Measurements from ENCODE around the gene IGFBP3.

DNA sequence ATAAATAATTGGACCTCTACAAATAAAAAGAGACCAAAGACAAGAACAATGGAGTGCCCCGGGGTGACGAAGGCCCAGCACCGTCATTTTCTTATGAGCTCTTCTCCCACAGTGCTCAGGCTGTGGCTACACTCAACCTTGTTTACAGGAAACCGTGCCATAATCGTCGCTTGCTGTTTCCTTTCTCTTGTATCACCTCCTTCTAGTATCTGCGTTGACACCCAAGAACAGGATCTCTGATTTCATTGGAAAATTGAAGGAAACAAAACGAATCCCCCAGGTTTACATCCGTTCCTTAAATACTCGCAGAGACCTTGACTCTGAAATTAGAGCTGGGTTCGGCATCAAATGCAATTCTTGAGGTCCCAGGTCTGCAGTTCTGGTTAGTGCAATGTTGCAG lies 1.7 kb upstream of the IGFBP3 start:
- no peak for TF ChIP-seq ZBTB21 (CRISPR knock-in tag; IDR thresholded peaks at IDR 0.05)
- TF ChIP-seq ZNF354B (CRISPR knock-in tag; IDR thresholded peaks at IDR 0.05) = no peak
- no peak for TF ChIP-seq NR3C1 (CRISPR knock-in tag; IDR thresholded peaks at IDR 0.05)
- no peak for TF ChIP-seq MTA3 (CRISPR knock-in tag; IDR thresholded peaks at IDR 0.05)
- TF ChIP-seq KLF6 (CRISPR knock-in tag; IDR thresholded peaks at IDR 0.05) = no peak
- TF ChIP-seq CHD2 (IDR thresholded peaks at IDR 0.05; ENCODE audit: low read depth, low read length) = no peak
- TF ChIP-seq, protein P1, sequence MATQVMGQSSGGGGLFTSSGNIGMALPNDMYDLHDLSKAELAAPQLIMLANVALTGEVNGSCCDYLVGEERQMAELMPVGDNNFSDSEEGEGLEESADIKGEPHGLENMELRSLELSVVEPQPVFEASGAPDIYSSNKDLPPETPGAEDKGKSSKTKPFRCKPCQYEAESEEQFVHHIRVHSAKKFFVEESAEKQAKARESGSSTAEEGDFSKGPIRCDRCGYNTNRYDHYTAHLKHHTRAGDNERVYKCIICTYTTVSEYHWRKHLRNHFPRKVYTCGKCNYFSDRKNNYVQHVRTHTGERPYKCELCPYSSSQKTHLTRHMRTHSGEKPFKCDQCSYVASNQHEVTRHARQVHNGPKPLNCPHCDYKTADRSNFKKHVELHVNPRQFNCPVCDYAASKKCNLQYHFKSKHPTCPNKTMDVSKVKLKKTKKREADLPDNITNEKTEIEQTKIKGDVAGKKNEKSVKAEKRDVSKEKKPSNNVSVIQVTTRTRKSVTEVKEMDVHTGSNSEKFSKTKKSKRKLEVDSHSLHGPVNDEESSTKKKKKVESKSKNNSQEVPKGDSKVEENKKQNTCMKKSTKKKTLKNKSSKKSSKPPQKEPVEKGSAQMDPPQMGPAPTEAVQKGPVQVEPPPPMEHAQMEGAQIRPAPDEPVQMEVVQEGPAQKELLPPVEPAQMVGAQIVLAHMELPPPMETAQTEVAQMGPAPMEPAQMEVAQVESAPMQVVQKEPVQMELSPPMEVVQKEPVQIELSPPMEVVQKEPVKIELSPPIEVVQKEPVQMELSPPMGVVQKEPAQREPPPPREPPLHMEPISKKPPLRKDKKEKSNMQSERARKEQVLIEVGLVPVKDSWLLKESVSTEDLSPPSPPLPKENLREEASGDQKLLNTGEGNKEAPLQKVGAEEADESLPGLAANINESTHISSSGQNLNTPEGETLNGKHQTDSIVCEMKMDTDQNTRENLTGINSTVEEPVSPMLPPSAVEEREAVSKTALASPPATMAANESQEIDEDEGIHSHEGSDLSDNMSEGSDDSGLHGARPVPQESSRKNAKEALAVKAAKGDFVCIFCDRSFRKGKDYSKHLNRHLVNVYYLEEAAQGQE (IDR thresholded peaks at IDR 0.05; ENCODE audit: borderline replicate concordance in 1 of 2, low read depth in 1 of 2, low read length in 2 of 2) = no peak
- TF ChIP-seq CBX5 (CRISPR knock-in tag; IDR thresholded peaks at IDR 0.05; ENCODE audit: borderline replicate concordance) = no peak
- no peak for TF ChIP-seq GTF2F1 (IDR thresholded peaks at IDR 0.05; ENCODE audit: low read length)

Measured in HepG2 (cell line).